Sigmoid colon (tissue), 7 donors: ENCODE measurements around the gene CDK18. TPM values are rescaled to one million over a fixed set of nuclear protein-coding genes. Genes with fewer than 3 reads are reported as not detected.

Experiments used
- DNase-seq: peaks from one replicate; pipeline ENCODE4 v3.0.0-alpha.2; 2019
- H3K27ac ChIP-seq, 4 donors: fragments of 200-600 bp; sonication (generic); one replicate each; pipeline ENCODE4 v1.5.1; 2016 to 2019; ENCODE audit warnings: mild to moderate bottlenecking in 1 of 4
- H3K27me3 ChIP-seq, 3 donors: fragments of 200-600 bp; sonication (generic); one replicate each; pipeline ENCODE4 v1.5.1; 2019; ENCODE audit warnings: mild to moderate bottlenecking in 1 of 3
- H3K36me3 ChIP-seq, 4 donors: fragments of 200-600 bp; sonication (generic); one replicate each; pipeline ENCODE4 v1.5.1; 2016 to 2019
- H3K4me1 ChIP-seq, 4 donors: fragments of 200-600 bp; sonication (generic); one replicate each; pipeline ENCODE4 v1.5.1; 2017 to 2019
- H3K4me3 ChIP-seq, 4 donors: fragments of 200-600 bp; sonication (generic); one replicate each; pipeline ENCODE4 v1.5.1; 2017 to 2019; ENCODE audit warnings: mild to moderate bottlenecking in 2 of 4, moderate library complexity in 1 of 4
- H3K9me3 ChIP-seq, 4 donors: fragments of 200-600 bp in 3 of 4; sonication (generic) in 3 of 4; one replicate each; pipeline versions ENCODE4 v1.5.1 to v1.6.1; 2013 to 2019
- CTCF ChIP-seq, 4 experiments: fragments of 450-650 bp in 3 of 4; fragments of 200-600 bp in 1 of 4; IDR thresholded peaks; one replicate each; pipeline ENCODE4 v1.5.1; 2016 to 2019; ENCODE audit warnings: antibody characterized with exemption in 4 of 4, mild to moderate bottlenecking in 3 of 4, moderate library complexity in 2 of 4
- EP300 ChIP-seq, 4 donors: sonication (generic); formaldehyde crosslinking; IDR thresholded peaks; one replicate each; pipeline ENCODE4 v1.6.1; 2017; ENCODE audit warnings: antibody characterized with exemption in 4 of 4
- POLR2A ChIP-seq, 2 donors: fragments of 450-650 bp; IDR thresholded peaks; one replicate each; pipeline ENCODE4 v1.6.1; 2016; ENCODE audit warnings: antibody characterized with exemption in 2 of 2, mild to moderate bottlenecking in 2 of 2, moderate library complexity in 2 of 2
- POLR2AphosphoS5 ChIP-seq, 4 donors: sonication (generic); formaldehyde crosslinking; IDR thresholded peaks; one replicate each; pipeline ENCODE4 v1.6.1; 2017; ENCODE audit warnings: antibody characterized with exemption in 4 of 4
- WGBS, 2 donors: extraction: QIAGEN DNeasy Blood & Tissue Kit; methylation state at CpG; one replicate each; pipeline ENCODE4 v1.1.7; 2013; 5-methylcytosine and 5-hydroxymethylcytosine counted together
- intact Hi-C: fragments of 100-400 bp; cut with DNase I; formaldehyde crosslinking; loops from one replicate; pipeline ENCODE4 v1.15.1; 2023
- polyA plus RNA-seq, 3 donors: library from polyadenylated mRNA; stranded (reverse); fragments of 200-250 nt; gene quantifications; one replicate each; pipeline ENCODE4 v1.2.3, GENCODE V29; 2013
- total RNA-seq, 4 donors: library from RNA; depleted of rRNA; stranded (reverse); fragments of >200 nt; gene quantifications; one replicate each; pipeline ENCODE4 v1.1.0, GENCODE V29; 2016
- donor health status: healthy with polysubstance abuse.
- donor health status: Bipolar disorder and iron deficiency.
- donor health status: healthy.

Gene CDK18
- total and polyA plus RNA-seq, 7 donors, result 6.7 to 26.8 (median 13.0) TPM

GRCh38 chr1:205576805-205577761, 72.6 kb downstream of the CDK18 start:
- intact Hi-C loops, result no loop called here
- peak; percentile 47 for DNase-seq
- no peak for TF ChIP-seq CTCF (IDR thresholded peaks at IDR 0.05)
- no peak for TF ChIP-seq POLR2A (IDR thresholded peaks at IDR 0.05)
- TF ChIP-seq POLR2AphosphoS5 (IDR thresholded peaks at IDR 0.05), result no peak
- no peak for TF ChIP-seq EP300 (IDR thresholded peaks at IDR 0.05)
- H3K27me3 ChIP-seq, result peaks cover 0 to 10% (median 0%) of the 10 kb centered on the region in 3 donors
- 81 to 86% methylated on average over 22 of the region's 22 CpGs for WGBS, 2 donors
- no peaks in the 10 kb centered on the region for H3K36me3 ChIP-seq
- H3K4me1 ChIP-seq, result no peaks in the 10 kb centered on the region
- no peaks in the 10 kb centered on the region for H3K9me3 ChIP-seq
- H3K27ac ChIP-seq, result no peak overlapping the region
- H3K4me3 ChIP-seq, result no peak overlapping the region

GRCh38 chr1:205577874-205578658, 73.6 kb downstream of the CDK18 start:
- H3K27me3 ChIP-seq, result peaks cover 0 to 5% (median 0%) of the 10 kb centered on the region in 3 donors
- TF ChIP-seq POLR2AphosphoS5 (IDR thresholded peaks at IDR 0.05) (no peak), CTCF (IDR thresholded peaks at IDR 0.05) (no peak), EP300 (IDR thresholded peaks at IDR 0.05) (no peak), POLR2A (IDR thresholded peaks at IDR 0.05) (no peak)
- H3K4me1 ChIP-seq, result no peaks in the 10 kb centered on the region
- DNase-seq, result no peak
- H3K4me3 ChIP-seq, result no peak overlapping the region
- no peaks in the 10 kb centered on the region for H3K36me3 ChIP-seq
- H3K27ac ChIP-seq, result no peak overlapping the region
- no peaks in the 10 kb centered on the region for H3K9me3 ChIP-seq
- intact Hi-C loops, result no loop called here
- WGBS, 2 donors, result 81 to 87% methylated on average over 13 of the region's 13 CpGs

GRCh38 chr1:205578780-205579571, 74.5 kb downstream of the CDK18 start:
- TF ChIP-seq POLR2A (IDR thresholded peaks at IDR 0.05) (no peak), EP300 (IDR thresholded peaks at IDR 0.05) (no peak), CTCF (IDR thresholded peaks at IDR 0.05) (no peak), POLR2AphosphoS5 (IDR thresholded peaks at IDR 0.05) (no peak)
- Histone ChIP-seq H3K4me3 (no peak overlapping the region), H3K27me3 (peaks cover 0 to 5% (median 0%) of the 10 kb centered on the region in 3 donors), H3K36me3 (no peaks in the 10 kb centered on the region), H3K27ac (no peak overlapping the region), H3K9me3 (no peaks in the 10 kb centered on the region), H3K4me1 (no peaks in the 10 kb centered on the region)
- 72 to 75% methylated on average over 9 of the region's 9 CpGs for WGBS, 2 donors
- intact Hi-C loops, result no loop called here
- peak; percentile 49 for DNase-seq

- H3K9me3 ChIP-seq, result no peaks in the 10 kb centered on the region
- no peak overlapping the region for H3K27ac ChIP-seq
- peak; percentile 56 for DNase-seq
- H3K4me3 ChIP-seq, result no peak overlapping the region
- no peaks in the 10 kb centered on the region for H3K36me3 ChIP-seq
- 94 to 95% methylated on average over 12 of the region's 12 CpGs for WGBS, 2 donors
- H3K27me3 ChIP-seq, result peaks cover 0 to 6% (median 0%) of the 10 kb centered on the region in 3 donors
- H3K4me1 ChIP-seq, result no peaks in the 10 kb centered on the region
- intact Hi-C loops, result no loop called here
- no peak for TF ChIP-seq POLR2A (IDR thresholded peaks at IDR 0.05)
- TF ChIP-seq CTCF (IDR thresholded peaks at IDR 0.05), result no peak
These were observed 75.2 kb downstream of the CDK18 start for GRCh38 chr1:205579711-205580110.
